Fibroblast of lung (primary cell): ENCODE results near the gene RAI1. TPM values are rescaled to one million over a fixed set of nuclear protein-coding genes. Genes with fewer than 3 reads are reported as not detected.

Experiments
- DNase-seq, 2 donors: peaks; one replicate each; pipeline versions ENCODE4 v3.0.0 to v3.0.0-alpha.2; 2010; ENCODE audit warnings: low read depth in 2 of 2
- H2AFZ ChIP-seq: 2 replicates; pipeline ENCODE4 v1.5.1; 2012; ENCODE audit warnings: low read length, control low read depth, inconsistent platforms
- H3K27ac ChIP-seq: 2 replicates; pipeline ENCODE4 v1.5.1; 2011; ENCODE audit warnings: low read length, control low read depth; ENCODE audit not compliant: insufficient read depth
- H3K27me3 ChIP-seq: 2 replicates; pipeline ENCODE4 v1.5.1; 2011; ENCODE audit warnings: mild to moderate bottlenecking, low read length; ENCODE audit not compliant: control insufficient read depth, insufficient read depth
- H3K36me3 ChIP-seq: 2 replicates; pipeline ENCODE4 v1.5.1; 2011; ENCODE audit warnings: low read length; ENCODE audit not compliant: control insufficient read depth, insufficient read depth
- H3K4me1 ChIP-seq: 2 replicates; pipeline ENCODE4 v1.5.1; 2011; ENCODE audit warnings: low read length; ENCODE audit not compliant: control insufficient read depth, insufficient read depth; ENCODE audit errors: extremely low read depth
- H3K4me2 ChIP-seq: 2 replicates; pipeline ENCODE4 v1.5.1; 2011; ENCODE audit warnings: low read length, control low read depth; ENCODE audit not compliant: insufficient read depth; ENCODE audit errors: extremely low read depth
- H3K4me3 ChIP-seq, 4 experiments: fragments of 200-600 bp in 1 of 4; sonication (generic) in 1 of 4; replicated peaks in 1 of 4; 2 replicates each; pipeline ENCODE4 v1.5.1; 2011 to 2016; ENCODE audit warnings: low read length in 4 of 4, low read depth in 3 of 4, mild to moderate bottlenecking in 3 of 4, control low read depth in 2 of 4, inconsistent platforms in 1 of 4, mixed read lengths in 1 of 4; ENCODE audit not compliant: insufficient read depth in 1 of 4; ENCODE audit errors: control extremely low read depth in 1 of 4
- H3K79me2 ChIP-seq: 2 replicates; pipeline ENCODE4 v1.5.1; 2012; ENCODE audit warnings: mild to moderate bottlenecking, low read length, inconsistent platforms; ENCODE audit not compliant: control insufficient read depth, insufficient read depth
- H3K9ac ChIP-seq: 2 replicates; pipeline ENCODE4 v1.5.1; 2011; ENCODE audit warnings: mild to moderate bottlenecking, low read length, control low read depth; ENCODE audit not compliant: insufficient read depth
- H3K9me3 ChIP-seq: 2 replicates; pipeline ENCODE4 v1.5.1; 2012; ENCODE audit warnings: low read depth, low read length; ENCODE audit not compliant: control insufficient read depth, insufficient read depth
- H4K20me1 ChIP-seq: 2 replicates; pipeline ENCODE4 v1.5.1; 2011; ENCODE audit warnings: low read length; ENCODE audit not compliant: control insufficient read depth, insufficient read depth; ENCODE audit errors: extremely low read depth
- EZH2 ChIP-seq: IDR thresholded peaks from 2 replicates; pipeline ENCODE4 v1.5.1; 2012; ENCODE audit warnings: low read length, control low read depth, mild to moderate bottlenecking; ENCODE audit errors: missing control alignments
- polyA plus RNA-seq, 2 donors: library from polyadenylated mRNA; depleted of rRNA in 1 of 2; stranded (reverse) in 1 of 2; unstranded in 1 of 2; fragments of >200 nt; gene quantifications; 2 replicates each; pipeline ENCODE4 v1.2.1, GENCODE V29; 2011 to 2012; ENCODE audit warnings: missing spikeins in 1 of 2
- total RNA-seq: library from RNA; depleted of rRNA; stranded (reverse); fragments of >200 nt; gene quantifications from 2 replicates; pipeline ENCODE4 v1.2.1, GENCODE V29; 2014
- TF ChIP-seq, protein P1 (sequence below), 2 donors: IDR thresholded peaks in 1 of 2; conservative IDR thresholded peaks in 1 of 2; 1 replicate in 1 of 2; 2 replicates in 1 of 2; pipeline ENCODE4 v1.5.1; 2011 to 2012; ENCODE audit warnings: low read length in 2 of 2, control low read depth in 1 of 2, inconsistent platforms in 1 of 2, low read depth in 1 of 2, mild to moderate bottlenecking in 1 of 2

RAI1 gene
- total and polyA plus RNA-seq, 2 donors (not counting 1 experiment from before 2014, with no cell fraction given) = 2.1 to 6.6 TPM

DNA sequence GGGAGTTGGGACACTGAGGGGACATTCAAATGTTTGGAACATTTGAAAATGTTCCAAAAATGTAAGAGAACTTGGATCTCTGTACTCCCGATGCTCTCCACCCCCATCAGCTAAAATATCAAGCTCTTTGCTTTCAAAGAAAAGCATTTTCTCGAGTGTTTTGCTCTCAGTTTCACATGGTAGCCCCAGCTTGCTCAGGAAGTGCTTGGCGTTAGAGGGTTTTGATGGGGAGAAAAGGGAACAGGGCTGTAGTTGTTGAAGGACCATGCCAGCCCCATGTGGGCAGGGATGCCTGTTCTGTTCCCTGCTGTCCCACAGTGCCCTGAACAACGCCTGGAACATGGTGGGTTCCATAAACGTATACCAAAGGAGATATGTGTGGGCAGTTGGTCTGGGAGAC is 37.0 kb downstream of the RAI1 start:
- Histone ChIP-seq H4K20me1 (peaks cover 1% of the 10 kb centered on the region), H3K79me2 (peaks cover 37% of the 10 kb centered on the region)

DNA sequence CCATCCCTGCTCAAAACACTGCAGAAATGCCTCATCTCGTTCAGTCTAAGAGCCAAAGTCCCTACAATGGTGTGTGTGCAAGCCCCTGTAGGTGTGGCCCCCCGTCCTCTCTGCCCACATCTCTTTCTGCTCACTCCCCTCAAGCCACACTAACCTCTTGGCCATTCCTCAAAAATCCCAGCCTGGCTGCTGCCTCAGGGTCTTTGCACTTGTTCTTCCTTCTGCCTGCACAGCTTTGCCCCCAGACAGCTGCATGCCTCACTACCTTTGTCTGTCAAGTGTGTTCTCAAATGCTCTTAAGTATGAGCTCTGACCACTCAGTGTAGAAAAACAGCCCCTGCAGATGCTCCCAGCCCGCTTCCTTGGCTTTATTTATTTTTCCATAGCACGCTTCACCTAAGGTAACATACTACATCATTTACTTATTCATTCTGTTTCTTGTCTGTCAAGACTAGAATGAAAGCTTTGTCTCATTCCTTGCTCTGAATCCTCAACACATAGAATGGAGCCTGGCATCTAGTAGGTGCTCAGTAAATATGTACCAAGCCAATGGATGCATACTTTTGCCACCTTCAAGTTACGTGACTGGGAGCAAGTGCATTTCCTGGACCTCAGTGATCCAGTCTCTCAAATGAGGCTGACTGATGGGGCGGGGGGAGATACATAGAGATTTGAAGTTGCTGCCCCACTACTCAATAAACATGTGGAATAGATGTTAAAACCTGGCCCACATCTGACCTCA is 38.1 kb downstream of the RAI1 start:
- no peak for DNase-seq

More for the DNA sequence above, 37.0 kb downstream of the RAI1 start:
- Histone ChIP-seq H3K4me2 (no peak overlapping the region), H3K9me3 (no peaks in the 10 kb centered on the region), H3K4me3 (no peak overlapping the region), H3K27ac (no peak overlapping the region), H3K27me3 (no peaks in the 10 kb centered on the region), H3K36me3 (no peaks in the 10 kb centered on the region), H2AFZ (no peak overlapping the region), H3K9ac (no peak overlapping the region), H3K4me1 (peaks cover 19% of the 10 kb centered on the region)
- DNase-seq = no peak
- TF ChIP-seq, protein P1, sequence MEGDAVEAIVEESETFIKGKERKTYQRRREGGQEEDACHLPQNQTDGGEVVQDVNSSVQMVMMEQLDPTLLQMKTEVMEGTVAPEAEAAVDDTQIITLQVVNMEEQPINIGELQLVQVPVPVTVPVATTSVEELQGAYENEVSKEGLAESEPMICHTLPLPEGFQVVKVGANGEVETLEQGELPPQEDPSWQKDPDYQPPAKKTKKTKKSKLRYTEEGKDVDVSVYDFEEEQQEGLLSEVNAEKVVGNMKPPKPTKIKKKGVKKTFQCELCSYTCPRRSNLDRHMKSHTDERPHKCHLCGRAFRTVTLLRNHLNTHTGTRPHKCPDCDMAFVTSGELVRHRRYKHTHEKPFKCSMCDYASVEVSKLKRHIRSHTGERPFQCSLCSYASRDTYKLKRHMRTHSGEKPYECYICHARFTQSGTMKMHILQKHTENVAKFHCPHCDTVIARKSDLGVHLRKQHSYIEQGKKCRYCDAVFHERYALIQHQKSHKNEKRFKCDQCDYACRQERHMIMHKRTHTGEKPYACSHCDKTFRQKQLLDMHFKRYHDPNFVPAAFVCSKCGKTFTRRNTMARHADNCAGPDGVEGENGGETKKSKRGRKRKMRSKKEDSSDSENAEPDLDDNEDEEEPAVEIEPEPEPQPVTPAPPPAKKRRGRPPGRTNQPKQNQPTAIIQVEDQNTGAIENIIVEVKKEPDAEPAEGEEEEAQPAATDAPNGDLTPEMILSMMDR (conservative IDR thresholded peaks at IDR 0.05 in 1 of 2, IDR thresholded peaks at IDR 0.05 in 1 of 2; ENCODE audit: low read depth in 1 of 2, low read length in 2 of 2) = no peak

DNA sequence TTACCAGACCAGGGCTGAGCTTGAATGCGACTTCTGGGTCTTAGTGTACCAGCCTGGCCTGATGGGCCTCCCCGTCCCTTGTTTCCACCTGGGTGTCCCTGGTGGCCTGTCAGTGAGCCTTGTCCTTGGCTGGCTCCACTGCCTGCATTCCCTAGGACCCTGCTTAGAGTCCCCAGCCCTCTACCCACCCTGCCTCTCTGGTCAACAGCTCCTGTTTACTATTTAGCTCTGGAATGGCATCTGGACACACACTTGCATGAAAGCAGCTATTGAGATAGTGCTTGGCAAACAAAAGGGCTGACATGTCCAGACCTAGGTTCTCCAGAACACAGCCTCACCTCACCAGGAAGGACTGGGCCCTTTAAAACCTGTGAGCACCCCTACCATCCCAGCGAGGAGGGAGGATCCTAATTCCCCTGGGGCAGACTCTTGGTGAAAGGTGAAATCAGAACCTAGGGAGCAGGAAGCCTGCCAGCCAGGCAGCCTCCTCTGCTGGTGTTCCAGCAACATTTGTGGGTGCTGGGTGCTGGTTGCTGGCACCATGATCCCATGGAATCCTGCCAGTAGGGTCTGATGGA is 38.8 kb downstream of the RAI1 start:
- Histone ChIP-seq H3K4me1 (peaks cover 14% of the 10 kb centered on the region), H3K9ac (no peak overlapping the region), H3K27ac (no peak overlapping the region), H3K27me3 (no peaks in the 10 kb centered on the region), H4K20me1 (peaks cover 1% of the 10 kb centered on the region), H3K36me3 (no peaks in the 10 kb centered on the region), H3K79me2 (peaks cover 23% of the 10 kb centered on the region), H2AFZ (no peak overlapping the region), H3K4me2 (no peak overlapping the region), H3K9me3 (no peaks in the 10 kb centered on the region), H3K4me3 (no peak overlapping the region)
- TF ChIP-seq, protein P1 (conservative IDR thresholded peaks at IDR 0.05 in 1 of 2, IDR thresholded peaks at IDR 0.05 in 1 of 2; ENCODE audit: low read depth in 1 of 2, low read length in 2 of 2) = no peak
- no peak for TF ChIP-seq EZH2
- DNase-seq = no peak

More for the DNA sequence above, 38.1 kb downstream of the RAI1 start:
- H3K4me3 ChIP-seq = no peak overlapping the region
- peaks cover 13% of the 10 kb centered on the region for H3K4me1 ChIP-seq
- peaks cover 30% of the 10 kb centered on the region for H3K79me2 ChIP-seq
- no peak overlapping the region for H3K27ac ChIP-seq
- no peak overlapping the region for H3K4me2 ChIP-seq
- TF ChIP-seq, protein P1 (conservative IDR thresholded peaks at IDR 0.05 in 1 of 2, IDR thresholded peaks at IDR 0.05 in 1 of 2; ENCODE audit: low read depth in 1 of 2, low read length in 2 of 2) = no peak
- TF ChIP-seq EZH2 = no peak
- H3K27me3 ChIP-seq = no peaks in the 10 kb centered on the region
- H2AFZ ChIP-seq = no peak overlapping the region
- H3K9me3 ChIP-seq = no peaks in the 10 kb centered on the region
- H4K20me1 ChIP-seq = peaks cover 1% of the 10 kb centered on the region
- no peaks in the 10 kb centered on the region for H3K36me3 ChIP-seq
- no peak overlapping the region for H3K9ac ChIP-seq
